GM18498 (cell line): ENCODE measurements around the gene TNXB.
"Not testable (repeated sequence)": the region's sequence is repeated elsewhere in the genome, so short reads cannot be mapped to it uniquely, and the experiment has no call there.

ENCODE experiments used
- ATAC-seq: cut with Tn5 transposase; IDR thresholded peaks from one replicate; pipeline ENCODE4 v1.9.1; 2021; ENCODE audit warnings: mild to moderate bottlenecking, moderate library complexity; ENCODE audit not compliant: unreplicated experiment

TNXB gene

DNA sequence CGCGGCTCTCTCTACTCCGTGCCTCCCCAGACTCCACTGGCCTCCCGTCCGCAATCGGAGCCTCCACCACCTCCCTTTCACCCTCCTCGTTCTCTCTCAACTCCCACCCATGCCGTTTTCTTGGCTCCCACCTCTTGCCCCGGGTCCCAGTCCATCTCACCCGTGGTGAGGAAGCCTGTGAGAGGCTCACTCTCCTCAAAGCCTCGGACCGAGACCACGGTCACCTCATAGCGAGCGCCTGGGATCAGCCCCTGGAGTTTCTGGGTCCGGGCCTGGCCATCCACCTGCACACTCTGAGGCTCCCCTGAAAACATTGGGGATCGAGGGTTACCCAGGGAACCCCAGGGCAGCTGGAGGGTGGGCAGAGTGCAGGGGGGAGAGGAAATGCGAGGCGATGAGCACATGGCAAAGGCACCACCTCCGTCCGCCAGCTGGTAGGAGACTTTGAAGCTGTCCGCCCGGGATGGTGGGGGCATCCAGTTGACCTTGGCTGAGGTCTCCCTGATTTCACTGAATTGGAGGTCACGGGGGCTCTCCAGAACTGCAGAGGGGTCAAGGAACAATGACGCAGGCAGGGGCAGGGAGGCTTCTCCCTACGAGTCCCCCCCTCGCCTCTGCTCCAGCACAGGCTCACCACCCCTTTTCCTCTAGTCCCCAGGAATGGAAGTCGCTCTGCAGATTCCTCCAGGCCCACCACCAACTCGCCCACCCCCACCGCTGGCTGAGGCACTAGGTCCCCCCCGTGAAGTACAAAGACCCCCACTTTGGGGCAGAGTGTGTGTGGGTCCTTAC is 65.4 kb downstream of the TNXB start:
- not testable (repeated sequence) for ATAC-seq

DNA sequence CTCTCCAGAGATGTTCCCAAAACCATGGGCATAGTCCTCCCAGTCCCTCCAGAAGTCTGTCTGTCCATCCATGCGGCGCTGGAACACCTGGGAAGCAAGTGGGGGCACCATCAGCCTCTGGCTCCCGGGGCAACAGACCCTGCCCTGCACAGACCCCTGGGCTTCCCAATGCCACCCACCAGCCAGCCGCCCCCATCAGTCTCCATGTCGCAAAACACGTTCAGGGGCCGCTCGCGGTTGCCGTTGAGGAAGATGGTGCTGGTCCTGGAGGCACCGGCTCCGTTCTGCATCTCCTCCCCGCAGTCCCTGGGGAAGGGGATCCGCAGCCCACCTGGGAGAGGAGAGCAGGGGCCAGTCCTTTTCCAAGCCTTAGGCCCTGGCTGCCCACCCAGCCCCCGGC is 66.9 kb downstream of the TNXB start:
- not testable (repeated sequence) for ATAC-seq

DNA sequence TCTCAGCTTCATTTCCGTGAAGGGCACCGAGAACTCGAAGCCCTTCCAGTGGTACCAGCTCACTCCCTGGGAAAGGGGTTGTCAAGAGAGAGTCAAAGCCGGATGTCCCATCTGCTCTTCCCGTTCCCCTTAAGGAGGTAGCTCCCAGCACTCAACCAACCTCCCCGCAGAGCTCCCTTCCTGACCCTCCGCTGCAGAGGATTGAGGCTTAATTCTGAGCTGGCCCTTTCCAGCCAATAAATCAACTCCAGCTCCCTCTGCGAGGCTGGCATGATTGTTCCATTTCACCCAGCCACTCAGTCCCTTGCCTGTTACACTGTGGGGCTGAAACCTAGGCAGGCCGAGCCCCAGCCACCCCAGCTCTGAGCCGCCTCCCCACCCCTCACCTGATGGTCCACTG is 67.8 kb downstream of the TNXB start:
- not testable (repeated sequence) for ATAC-seq

DNA sequence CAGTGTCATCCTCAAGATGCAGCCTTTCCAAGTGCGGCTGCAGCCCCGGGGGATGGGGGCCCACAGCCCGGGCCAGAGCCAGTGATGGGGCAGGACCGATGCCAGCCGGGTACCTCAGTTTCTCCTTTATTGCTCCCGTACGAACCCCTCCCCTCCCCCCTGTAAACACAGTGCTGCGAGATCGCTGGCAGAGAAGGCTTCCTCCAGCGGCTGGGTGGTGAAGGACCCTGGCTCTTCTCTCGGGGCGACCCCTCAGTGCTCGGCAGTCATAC is 68.2 kb downstream of the TNXB start:
- not testable (repeated sequence) for ATAC-seq

DNA sequence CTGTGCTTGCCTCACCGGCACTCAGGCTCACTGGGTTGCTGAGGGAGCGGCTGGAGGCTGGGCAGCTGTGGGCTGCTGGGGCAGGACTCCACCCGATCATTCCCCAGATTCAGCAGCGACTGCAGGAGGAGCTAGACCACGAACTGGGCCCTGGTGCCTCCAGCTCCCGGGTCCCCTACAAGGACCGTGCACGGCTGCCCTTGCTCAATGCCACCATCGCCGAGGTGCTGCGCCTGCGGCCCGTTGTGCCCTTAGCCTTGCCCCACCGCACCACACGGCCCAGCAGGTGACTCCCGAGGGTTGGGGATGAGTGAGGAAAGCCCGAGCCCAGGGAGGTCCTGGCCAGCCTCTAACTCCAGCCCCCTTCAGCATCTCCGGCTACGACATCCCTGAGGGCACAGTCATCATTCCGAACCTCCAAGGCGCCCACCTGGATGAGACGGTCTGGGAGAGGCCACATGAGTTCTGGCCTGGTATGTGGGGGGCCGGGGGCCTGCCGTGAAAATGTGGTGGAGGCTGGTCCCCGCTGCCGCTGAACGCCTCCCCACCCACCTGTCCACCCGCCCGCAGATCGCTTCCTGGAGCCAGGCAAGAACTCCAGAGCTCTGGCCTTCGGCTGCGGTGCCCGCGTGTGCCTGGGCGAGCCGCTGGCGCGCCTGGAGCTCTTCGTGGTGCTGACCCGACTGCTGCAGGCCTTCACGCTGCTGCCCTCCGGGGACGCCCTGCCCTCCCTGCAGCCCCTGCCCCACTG is 68.7 kb downstream of the TNXB start:
- not testable (repeated sequence) for ATAC-seq

DNA sequence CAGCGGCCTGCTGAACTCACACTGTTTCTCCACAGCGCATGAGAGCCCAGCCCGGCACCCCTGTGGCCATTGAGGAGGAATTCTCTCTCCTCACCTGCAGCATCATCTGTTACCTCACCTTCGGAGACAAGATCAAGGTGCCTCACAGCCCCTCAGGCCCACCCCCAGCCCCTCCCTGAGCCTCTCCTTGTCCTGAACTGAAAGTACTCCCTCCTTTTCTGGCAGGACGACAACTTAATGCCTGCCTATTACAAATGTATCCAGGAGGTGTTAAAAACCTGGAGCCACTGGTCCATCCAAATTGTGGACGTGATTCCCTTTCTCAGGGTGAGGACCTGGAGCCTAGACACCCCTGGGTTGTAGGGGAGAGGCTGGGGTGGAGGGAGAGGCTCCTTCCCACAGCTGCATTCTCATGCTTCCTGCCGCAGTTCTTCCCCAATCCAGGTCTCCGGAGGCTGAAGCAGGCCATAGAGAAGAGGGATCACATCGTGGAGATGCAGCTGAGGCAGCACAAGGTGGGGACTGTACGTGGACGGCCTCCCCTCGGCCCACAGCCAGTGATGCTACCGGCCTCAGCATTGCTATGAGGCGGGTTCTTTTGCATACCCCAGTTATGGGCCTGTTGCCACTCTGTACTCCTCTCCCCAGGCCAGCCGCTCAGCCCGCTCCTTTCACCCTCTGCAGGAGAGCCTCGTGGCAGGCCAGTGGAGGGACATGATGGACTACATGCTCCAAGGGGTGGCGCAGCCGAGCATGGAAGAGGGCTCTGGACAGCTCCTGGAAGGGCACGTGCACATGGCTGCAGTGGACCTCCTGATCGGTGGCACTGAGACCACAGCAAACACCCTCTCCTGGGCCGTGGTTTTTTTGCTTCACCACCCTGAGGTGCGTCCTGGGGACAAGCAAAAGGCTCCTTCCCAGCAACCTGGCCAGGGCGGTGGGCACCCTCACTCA is 69.5 kb downstream of the TNXB start:
- not testable (repeated sequence) for ATAC-seq

DNA sequence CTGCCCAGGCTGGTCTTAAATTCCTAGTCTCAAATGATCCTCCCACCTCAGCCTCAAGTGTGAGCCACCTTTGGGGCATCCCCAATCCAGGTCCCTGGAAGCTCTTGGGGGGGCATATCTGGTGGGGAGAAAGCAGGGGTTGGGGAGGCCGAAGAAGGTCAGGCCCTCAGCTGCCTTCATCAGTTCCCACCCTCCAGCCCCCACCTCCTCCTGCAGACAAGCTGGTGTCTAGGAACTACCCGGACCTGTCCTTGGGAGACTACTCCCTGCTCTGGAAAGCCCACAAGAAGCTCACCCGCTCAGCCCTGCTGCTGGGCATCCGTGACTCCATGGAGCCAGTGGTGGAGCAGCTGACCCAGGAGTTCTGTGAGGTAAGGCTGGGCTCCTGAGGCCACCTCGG is 70.3 kb downstream of the TNXB start:
- ATAC-seq, result not testable (repeated sequence)

DNA sequence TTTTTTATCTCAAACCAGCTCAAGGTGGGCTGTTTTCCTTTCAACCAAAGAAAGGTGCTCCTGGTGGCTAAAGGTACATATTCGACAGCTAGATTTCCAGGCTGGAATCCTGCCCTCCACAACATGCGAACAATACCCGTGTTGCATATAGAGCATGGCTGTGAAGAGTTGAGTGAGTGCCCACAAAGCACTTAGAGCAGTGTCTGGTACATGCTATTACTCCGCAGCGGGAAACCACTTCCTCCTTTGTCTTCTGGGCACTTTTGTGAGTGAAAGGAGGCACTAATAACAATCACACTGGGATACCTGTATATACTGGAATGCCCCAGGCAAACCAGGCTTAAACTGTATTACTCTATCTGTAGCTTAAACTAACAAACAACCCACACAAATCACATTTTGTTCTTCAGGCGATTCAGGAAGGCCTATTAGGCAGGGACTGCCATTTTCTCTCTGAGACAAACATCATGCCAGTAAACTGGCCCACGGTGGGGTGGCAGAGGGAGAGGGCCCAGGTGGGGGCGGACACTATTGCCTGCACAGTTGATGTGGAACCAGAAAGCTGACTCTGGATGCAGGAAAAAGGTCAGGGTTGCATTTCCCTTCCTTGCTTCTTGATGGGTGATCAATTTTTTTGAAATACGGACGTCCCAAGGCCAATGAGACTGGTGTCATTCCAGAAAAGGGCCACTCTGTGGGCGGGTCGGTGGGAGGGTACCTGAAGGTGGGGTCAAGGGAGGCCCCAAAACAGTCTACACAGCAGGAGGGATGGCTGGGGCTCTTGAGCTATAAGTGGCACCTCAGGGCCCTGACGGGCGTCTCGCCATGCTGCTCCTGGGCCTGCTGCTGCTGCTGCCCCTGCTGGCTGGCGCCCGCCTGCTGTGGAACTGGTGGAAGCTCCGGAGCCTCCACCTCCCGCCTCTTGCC is 71.3 kb downstream of the TNXB start, which contains the start of gene CYP21A2:
Gene CYP21A2 (plus strand): TSS at position 818 of the 927 bp plus-strand sequence. CDS start 8 bp downstream, at position 826.
- not testable (repeated sequence) for ATAC-seq

DNA sequence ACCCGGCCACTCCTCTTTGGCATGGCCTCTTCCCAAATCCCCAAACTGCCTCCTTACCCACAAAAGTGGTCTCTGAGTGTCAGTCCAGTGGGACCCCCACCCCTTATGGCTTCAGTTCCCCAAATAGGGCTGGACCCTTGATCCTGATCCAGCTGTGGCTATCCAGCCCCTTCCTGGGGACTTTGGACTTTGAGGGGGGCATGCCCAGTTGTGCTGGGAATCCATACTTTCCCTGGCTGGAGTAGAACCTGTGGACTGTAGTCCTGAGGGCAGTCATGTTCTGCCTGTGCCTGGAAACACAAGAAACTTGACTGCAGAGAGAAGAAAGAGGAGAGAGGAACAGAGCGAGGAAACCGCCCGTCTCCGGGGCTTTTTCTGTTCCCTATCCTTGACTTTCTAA is 72.0 kb downstream of the TNXB start:
- ATAC-seq, result not testable (repeated sequence)

DNA sequence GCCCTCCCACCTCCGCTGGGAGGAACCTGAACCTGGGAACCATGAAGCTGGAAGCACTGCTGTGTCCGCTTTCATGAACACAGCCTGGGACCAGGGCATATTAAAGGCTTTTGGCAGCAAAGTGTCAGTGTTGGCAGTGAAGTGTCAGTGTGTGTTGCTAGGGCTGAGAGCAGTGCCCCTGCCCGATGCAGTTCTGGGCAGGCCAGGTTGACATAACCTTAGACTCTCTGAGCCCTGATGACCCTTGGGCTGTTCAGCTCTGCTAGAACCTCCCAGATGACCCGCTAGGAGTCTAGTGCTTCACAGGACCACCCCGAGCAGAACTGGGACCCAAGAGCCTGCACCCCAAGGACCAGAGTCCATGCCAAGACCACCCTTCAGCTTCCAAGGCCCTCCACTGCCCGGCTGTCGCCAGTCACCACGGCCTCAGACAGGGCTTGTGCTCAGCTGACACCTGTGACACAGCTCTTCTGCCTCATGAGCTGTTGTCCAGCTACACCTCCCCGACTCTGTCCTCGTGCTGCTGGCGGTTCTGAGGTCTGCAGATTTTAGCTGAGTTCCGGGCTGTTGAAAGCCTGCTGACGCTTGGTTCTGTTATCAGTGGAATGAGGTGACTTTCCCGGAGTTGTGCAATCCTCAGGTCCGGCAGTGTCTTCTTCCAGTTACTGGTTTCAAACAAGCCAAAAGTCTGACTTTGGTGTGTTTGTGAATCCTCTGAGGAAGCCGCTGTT is 73.7 kb downstream of the TNXB start:
- ATAC-seq, result not testable (repeated sequence)

DNA sequence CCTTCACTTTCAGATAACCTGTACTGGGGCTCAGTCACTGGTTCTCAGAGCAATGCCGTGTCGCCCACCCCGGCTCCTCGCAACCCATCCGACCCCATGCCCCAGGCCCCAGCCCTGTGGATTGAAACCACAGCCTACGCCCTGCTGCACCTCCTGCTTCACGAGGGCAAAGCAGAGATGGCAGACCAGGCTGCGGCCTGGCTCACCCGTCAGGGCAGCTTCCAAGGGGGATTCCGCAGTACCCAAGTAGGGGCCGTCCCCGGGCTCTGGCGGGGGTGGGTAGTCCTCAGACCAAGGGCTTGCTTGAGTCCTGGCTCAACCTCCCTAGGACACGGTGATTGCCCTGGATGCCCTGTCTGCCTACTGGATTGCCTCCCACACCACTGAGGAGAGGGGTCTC is 79.6 kb downstream of the TNXB start:
- ATAC-seq, result not testable (repeated sequence)

DNA sequence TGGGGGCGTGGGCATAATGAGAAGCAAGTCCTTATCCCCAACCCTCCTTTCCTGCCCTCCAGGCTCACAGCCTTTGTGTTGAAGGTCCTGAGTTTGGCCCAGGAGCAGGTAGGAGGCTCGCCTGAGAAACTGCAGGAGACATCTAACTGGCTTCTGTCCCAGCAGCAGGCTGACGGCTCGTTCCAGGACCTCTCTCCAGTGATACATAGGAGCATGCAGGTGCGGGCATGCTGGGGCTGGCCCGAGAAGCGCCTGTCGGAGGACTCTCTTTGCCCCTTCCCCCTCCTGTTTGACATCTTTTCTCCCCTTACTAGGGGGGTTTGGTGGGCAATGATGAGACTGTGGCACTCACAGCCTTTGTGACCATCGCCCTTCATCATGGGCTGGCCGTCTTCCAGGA is 80.5 kb downstream of the TNXB start:
- not testable (repeated sequence) for ATAC-seq

DNA sequence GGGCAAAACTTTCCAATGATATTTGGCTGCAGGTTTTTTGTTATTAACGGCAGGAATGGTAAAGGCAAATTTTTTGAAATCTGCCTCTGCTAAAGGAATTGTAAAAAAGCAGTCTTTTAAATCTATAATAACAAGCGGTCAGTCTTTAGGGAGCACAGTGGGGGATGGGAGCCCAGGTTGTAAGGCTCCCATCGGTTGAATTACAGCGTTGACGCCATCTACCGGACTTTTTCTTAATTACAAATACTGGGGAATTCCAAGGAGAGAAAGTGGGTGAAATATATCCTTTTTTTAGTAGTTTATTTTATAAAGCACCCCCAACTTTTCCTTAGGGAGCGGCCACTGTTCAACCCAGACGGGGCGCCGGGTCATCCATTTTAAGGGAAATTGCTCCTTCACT is 87.0 kb downstream of the TNXB start:
- not testable (repeated sequence) for ATAC-seq

DNA sequence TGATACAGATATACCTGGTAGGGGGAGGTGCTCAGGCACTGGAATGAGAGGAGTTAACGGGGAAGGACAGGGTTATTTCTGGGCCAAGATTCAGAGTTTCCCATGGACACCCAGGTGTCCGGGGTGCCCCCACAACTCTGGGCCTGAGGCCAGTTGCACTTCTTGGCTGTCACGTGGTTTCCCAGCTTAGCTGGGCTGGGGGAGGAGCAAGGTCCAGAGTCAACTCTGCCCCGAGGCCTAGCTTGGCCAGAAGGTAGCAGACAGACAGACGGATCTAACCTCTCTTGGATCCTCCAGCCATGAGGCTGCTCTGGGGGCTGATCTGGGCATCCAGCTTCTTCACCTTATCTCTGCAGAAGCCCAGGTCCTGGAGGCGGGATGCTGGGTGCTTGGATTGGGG is 94.6 kb downstream of the TNXB start, which contains the start of gene C4B:
Gene C4B (plus strand): TSS at position 249 of the 400 bp plus-strand sequence. CDS start 51 bp downstream, at position 300.
- not testable (repeated sequence) for ATAC-seq

DNA sequence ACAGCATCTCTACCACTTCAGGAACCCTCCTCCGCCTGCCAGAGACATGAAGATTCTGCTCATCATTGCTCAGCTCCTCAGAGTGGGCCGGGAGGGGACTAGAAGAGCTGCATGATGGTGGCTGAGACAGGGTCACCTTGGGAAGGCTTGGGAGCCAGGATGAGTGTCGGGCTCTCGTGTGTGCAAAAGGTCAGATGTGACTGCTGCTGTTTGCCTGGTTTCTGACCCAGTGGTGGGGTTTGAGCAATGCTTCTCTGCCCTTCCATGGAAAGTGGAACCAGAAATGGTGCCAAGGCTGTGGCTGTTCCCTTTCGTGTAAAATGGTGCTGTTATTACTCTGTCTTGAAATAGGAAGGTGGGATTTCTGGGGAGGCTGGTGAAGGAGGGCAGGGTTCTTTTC is 95.4 kb downstream of the TNXB start:
- ATAC-seq, result not testable (repeated sequence)

DNA sequence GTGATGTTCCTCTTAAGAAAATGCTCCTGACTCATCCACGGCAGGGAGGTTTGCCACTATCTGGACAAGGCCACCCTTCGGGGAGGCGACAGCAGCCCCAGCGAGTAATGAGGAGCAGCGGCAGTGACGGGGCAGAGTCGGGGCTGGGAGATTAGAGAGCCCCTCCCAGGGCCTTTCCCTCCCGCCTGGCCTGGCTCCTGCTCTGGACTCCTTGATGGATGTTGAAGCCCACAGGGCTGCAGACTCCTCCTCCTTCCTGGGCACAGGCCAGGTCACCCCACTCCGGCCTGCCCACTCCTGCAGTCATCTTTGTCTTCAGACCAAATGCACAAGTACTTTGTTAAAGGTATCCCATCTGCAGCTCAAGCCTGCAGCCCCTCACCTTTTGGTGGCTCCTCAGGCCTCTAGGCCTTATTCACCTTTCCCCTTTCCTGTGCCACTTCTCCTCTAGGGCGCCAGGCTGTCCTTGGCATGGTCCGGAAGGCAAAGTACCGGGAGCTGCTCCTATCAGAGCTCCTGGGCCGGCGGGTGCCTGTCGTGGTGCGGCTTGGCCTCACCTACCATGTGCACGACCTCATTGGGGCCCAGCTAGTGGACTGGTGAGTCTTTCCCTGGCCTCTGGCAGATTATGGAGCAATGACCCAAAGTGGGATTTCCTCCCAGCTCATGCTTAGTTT is 96.1 kb downstream of the TNXB start:
- not testable (repeated sequence) for ATAC-seq

DNA sequence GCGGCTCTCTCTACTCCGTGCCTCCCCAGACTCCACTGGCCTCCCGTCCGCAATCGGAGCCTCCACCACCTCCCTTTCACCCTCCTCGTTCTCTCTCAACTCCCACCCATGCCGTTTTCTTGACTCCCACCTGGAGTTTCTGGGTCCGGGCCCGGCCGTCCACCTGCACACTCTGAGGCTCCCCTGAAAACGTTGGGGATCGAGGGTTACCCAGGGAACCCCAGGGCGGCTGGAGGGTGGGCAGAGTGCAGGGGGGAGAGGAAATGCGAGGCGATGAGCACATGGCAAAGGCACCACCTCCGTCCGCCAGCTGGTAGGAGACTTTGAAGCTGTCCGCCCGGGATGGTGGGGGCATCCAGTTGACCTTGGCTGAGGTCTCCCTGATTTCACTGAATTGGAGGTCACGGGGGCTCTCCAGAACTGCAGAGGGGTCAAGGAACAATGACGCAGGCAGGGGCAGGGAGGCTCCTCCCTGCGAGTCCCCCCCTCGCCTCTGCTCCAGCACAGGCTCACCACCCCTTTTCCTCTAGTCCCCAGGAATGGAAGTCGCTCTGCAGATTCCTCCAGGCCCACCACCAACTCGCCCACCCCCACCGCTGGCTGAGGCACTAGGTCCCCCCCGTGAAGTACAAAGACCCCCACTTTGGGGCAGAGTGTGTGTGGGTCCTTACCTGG is 98.1 kb downstream of the TNXB start:
- not testable (repeated sequence) for ATAC-seq

DNA sequence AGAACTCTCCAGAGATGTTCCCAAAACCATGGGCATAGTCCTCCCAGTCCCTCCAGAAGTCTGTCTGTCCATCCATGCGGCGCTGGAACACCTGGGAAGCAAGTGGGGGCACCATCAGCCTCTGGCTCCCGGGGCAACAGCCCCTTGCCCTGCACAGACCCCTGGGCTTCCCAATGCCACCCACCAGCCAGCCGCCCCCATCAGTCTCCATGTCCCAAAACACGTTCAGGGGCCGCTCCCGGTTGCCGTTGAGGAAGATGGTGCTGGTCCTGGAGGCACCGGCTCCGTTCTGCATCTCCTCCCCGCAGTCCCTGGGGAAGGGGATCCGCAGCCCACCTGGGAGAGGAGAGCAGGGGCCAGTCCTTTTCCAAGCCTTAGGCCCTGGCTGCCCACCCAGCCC is 99.6 kb downstream of the TNXB start:
- not testable (repeated sequence) for ATAC-seq
